Loucy (cell line): ENCODE results near the gene DNAH14.

Source experiments
- EZH2phosphoT487 ChIP-seq: fragments of 200-600 bp; IDR thresholded peaks from 2 replicates; pipeline ENCODE4 v1.6.1; 2018; ENCODE audit warnings: antibody characterized with exemption, mild to moderate bottlenecking, moderate library complexity, borderline replicate concordance
- TF ChIP-seq, protein P1 (sequence below): fragments of 200-600 bp; sonication (generic); conservative IDR thresholded peaks from 2 replicates; pipeline ENCODE4 v1.5.1; 2014; ENCODE audit warnings: mild to moderate bottlenecking, antibody characterized with exemption, low read length

DNA sequence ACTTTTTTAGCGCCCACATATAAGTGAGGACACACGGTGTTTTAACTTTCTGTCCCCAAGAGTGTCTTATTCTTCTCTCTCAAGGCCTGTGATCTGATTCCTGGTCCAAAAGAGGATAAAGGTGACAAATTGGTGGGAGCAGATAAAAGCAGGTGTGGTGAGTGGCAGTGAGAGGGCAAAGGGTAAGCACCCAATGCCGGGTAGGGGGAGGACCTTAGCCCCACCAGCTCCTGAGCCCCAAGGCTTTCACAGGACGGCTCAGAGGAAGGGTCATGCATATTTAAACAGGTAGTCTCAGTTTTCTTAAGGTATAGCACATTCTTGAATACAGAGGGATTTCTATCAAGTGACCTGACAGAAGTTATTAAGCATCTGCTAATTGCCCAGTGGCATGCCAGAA lies 478.8 kb downstream of the DNAH14 start:
- TF ChIP-seq, protein P1, sequence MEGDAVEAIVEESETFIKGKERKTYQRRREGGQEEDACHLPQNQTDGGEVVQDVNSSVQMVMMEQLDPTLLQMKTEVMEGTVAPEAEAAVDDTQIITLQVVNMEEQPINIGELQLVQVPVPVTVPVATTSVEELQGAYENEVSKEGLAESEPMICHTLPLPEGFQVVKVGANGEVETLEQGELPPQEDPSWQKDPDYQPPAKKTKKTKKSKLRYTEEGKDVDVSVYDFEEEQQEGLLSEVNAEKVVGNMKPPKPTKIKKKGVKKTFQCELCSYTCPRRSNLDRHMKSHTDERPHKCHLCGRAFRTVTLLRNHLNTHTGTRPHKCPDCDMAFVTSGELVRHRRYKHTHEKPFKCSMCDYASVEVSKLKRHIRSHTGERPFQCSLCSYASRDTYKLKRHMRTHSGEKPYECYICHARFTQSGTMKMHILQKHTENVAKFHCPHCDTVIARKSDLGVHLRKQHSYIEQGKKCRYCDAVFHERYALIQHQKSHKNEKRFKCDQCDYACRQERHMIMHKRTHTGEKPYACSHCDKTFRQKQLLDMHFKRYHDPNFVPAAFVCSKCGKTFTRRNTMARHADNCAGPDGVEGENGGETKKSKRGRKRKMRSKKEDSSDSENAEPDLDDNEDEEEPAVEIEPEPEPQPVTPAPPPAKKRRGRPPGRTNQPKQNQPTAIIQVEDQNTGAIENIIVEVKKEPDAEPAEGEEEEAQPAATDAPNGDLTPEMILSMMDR = no peak
- no peak for TF ChIP-seq EZH2phosphoT487
